ENCODE measurements around the gene OTP.

The OTP gene

DNA sequence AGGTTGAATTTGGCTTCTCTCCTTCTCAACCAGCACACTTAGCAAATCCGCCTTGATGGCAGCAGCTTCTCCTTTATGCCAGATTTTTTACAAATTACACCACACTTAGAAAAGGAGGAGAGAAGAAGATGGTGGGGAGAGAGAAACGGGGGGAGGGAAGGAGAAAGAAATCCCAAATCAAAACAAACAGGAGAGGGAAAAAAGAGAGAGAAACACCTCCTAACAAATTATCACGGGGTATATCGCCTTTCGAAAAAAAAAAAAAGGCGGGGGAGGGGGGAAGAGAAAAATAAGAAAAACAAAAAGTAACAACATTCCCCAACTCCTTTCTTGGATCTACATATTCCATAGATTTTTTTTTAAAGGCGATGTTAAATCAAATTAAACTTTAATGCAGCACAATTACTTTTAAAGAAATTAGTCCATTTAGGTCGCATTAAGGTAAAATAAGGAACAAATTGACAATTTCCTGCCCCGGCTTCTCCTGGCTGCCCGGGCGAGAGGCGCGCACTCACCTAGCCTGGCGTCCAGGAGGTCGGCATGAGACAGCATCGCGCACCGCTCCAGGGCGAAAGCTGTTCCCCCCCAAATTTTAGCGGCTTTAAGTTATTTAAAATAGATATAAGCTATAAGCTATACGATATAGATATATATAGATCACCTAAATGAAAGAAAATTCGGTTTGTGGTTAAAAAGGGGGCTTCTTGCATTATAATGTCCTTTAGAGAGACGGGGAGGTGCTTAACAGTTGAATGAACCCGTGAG lies at the start of gene OTP:
TSS of gene OTP (minus strand) at position 716 of the 765 bp plus-strand sequence. CDS start at position 552, 164 bp downstream.
- ATAC-seq, result no peak
- H3K4me3 Mint-ChIP-seq, result peak within 1 kb of the TSS; percentile 32
- peaks cover 9% of the 10 kb centered on the region for H3K4me1 Mint-ChIP-seq
- H3K9me3 Mint-ChIP-seq, result peaks cover 7% of the 10 kb centered on the region
- DNase-seq (ENCODE audit: low spot score in 2 of 2), result no peak
- H3K36me3 Mint-ChIP-seq, result peaks cover 14% of the 10 kb centered on the region
- peak within 1 kb of the TSS; percentile 56 for H3K27ac Mint-ChIP-seq

GRCh38 chr5:77683171-77683732 lies 44.7 kb upstream of the OTP start:
- Mint-ChIP-seq H3K4me3 (no peak overlapping the region), H3K9me3 (no peaks in the 10 kb centered on the region), H3K4me1 (no peaks in the 10 kb centered on the region), H3K36me3 (no peaks in the 10 kb centered on the region), H3K27ac (no peak overlapping the region)
- DNase-seq (ENCODE audit: low spot score in 2 of 2) (no peak), ATAC-seq (no peak)

- H3K4me3 Mint-ChIP-seq, result no peak overlapping the region
- no peak overlapping the region for H3K27ac Mint-ChIP-seq
- ATAC-seq (no peak), DNase-seq (ENCODE audit: low spot score in 2 of 2) (no peak)
- no peaks in the 10 kb centered on the region for H3K36me3 Mint-ChIP-seq
- peaks cover 4% of the 10 kb centered on the region for H3K9me3 Mint-ChIP-seq
- H3K4me1 Mint-ChIP-seq, result no peaks in the 10 kb centered on the region
Measured at GRCh38 chr5:77670526-77670925, 32.0 kb upstream of the OTP start.

DNA sequence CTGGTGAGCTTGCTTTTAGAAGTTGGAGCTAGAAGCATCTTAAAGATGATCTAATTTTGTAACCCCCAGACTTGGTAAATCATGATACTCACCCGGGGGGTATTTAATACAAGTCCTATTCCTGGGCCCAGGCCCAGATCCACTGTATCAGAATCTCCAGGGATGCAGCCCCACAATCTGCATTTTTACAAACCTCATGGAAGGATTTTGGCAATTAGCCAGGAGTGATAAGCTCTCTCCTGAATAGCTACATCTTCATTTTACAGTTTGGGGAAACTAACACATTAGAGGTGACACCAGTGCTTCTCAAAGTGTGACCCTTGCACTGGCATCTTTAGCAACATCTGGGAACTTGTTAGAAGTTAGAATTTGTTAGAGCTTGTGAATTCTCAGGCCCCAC lies 31.2 kb upstream of the OTP start:
- ATAC-seq (no peak), DNase-seq (ENCODE audit: low spot score in 2 of 2) (no peak)
- Mint-ChIP-seq H3K27ac (no peak overlapping the region), H3K4me1 (no peaks in the 10 kb centered on the region), H3K4me3 (no peak overlapping the region), H3K9me3 (no peaks in the 10 kb centered on the region), H3K36me3 (no peaks in the 10 kb centered on the region)

GRCh38 chr5:77663090-77663863 lies 24.8 kb upstream of the OTP start:
- Mint-ChIP-seq H3K27ac (no peak overlapping the region), H3K4me3 (no peak overlapping the region), H3K9me3 (no peaks in the 10 kb centered on the region), H3K36me3 (no peaks in the 10 kb centered on the region), H3K4me1 (peaks cover 7% of the 10 kb centered on the region)
- DNase-seq (ENCODE audit: low spot score in 2 of 2), result no peak
- ATAC-seq, result no peak

DNA sequence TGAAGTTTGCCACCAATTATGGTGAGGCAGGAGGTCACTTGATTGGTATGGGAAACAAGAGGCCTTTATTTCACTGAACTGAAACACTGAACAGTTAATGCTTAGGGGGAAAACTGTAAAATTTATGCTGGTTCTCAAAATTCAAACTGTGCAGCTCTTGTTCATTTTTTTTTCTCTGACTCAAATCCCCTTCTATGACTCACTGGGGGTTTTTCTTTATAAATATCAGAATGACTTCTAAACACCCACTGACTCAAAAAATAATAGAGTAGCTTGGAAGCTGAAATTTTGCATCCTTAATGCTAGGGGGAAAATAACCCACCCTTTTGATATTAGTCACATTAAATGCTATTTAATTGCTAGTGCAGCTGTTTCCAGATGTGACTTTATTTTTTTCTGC lies 24.1 kb upstream of the OTP start:
- ATAC-seq, result peak; percentile 78
- no peak for DNase-seq (ENCODE audit: low spot score in 2 of 2)
- Mint-ChIP-seq H3K4me3 (no peak overlapping the region), H3K27ac (no peak overlapping the region), H3K36me3 (no peaks in the 10 kb centered on the region), H3K4me1 (peaks cover 7% of the 10 kb centered on the region), H3K9me3 (no peaks in the 10 kb centered on the region)

- DNase-seq (ENCODE audit: low spot score in 2 of 2), result no peak
- Mint-ChIP-seq H3K4me1 (peaks cover 6% of the 10 kb centered on the region), H3K4me3 (no peak overlapping the region), H3K36me3 (no peaks in the 10 kb centered on the region), H3K27ac (no peak overlapping the region), H3K9me3 (no peaks in the 10 kb centered on the region)
- no peak for ATAC-seq
Measured at GRCh38 chr5:77658662-77659061, 20.1 kb upstream of the OTP start.

- Mint-ChIP-seq H3K4me3 (no peak overlapping the region), H3K36me3 (no peaks in the 10 kb centered on the region), H3K9me3 (no peaks in the 10 kb centered on the region), H3K27ac (no peak overlapping the region), H3K4me1 (no peaks in the 10 kb centered on the region)
- DNase-seq (ENCODE audit: low spot score in 2 of 2) (no peak), ATAC-seq (no peak)
Measured at GRCh38 chr5:77651343-77651742, 12.8 kb upstream of the OTP start.

DNA sequence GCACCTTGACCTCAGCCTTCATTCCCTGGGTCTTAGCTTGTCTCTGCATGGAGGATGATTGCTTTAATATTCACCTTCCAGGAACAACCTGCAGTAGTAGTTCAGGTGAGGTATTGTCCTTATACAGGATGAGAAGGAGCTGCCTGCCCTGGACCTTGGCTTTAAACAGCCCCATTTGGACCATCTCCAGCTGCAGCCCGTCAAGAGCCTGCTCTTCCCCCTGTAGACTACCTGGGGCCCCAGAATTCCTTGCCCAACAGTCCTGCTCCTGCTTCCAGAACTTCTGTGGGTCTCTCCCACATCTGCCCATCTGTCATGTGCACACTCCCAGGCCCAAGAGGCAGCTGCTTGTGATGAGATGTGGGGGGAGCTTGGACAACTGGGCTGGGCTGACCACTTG lies 12.2 kb upstream of the OTP start:
- DNase-seq (ENCODE audit: low spot score in 2 of 2) (no peak), ATAC-seq (no peak)
- Mint-ChIP-seq H3K27ac (no peak overlapping the region), H3K9me3 (no peaks in the 10 kb centered on the region), H3K4me1 (no peaks in the 10 kb centered on the region), H3K4me3 (no peak overlapping the region), H3K36me3 (no peaks in the 10 kb centered on the region)

- H3K27ac Mint-ChIP-seq, result no peak overlapping the region
- ATAC-seq (no peak), DNase-seq (ENCODE audit: low spot score in 2 of 2) (no peak)
- peaks cover 2% of the 10 kb centered on the region for H3K36me3 Mint-ChIP-seq
- H3K4me1 Mint-ChIP-seq, result peaks cover 5% of the 10 kb centered on the region
- no peaks in the 10 kb centered on the region for H3K9me3 Mint-ChIP-seq
- no peak overlapping the region for H3K4me3 Mint-ChIP-seq
Measured at GRCh38 chr5:77649776-77650175, 11.3 kb upstream of the OTP start.

- Mint-ChIP-seq H3K9me3 (no peaks in the 10 kb centered on the region), H3K36me3 (peaks cover 15% of the 10 kb centered on the region), H3K4me1 (peaks cover 16% of the 10 kb centered on the region), H3K27ac (no peak overlapping the region), H3K4me3 (peak overlapping the region; percentile 59)
- no peak for DNase-seq (ENCODE audit: low spot score in 2 of 2)
- no peak for ATAC-seq
Measured at GRCh38 chr5:77645995-77646639, 7.6 kb upstream of the OTP start.

GRCh38 chr5:77645158-77645994 lies 6.9 kb upstream of the OTP start:
- H3K36me3 Mint-ChIP-seq, result peaks cover 15% of the 10 kb centered on the region
- H3K4me3 Mint-ChIP-seq, result peak overlapping the region; percentile 59
- H3K9me3 Mint-ChIP-seq, result no peaks in the 10 kb centered on the region
- ATAC-seq (peak; percentile 86), DNase-seq (ENCODE audit: low spot score in 2 of 2) (peak; percentile 42 to 73)
- peaks cover 16% of the 10 kb centered on the region for H3K4me1 Mint-ChIP-seq
- no peak overlapping the region for H3K27ac Mint-ChIP-seq

GRCh38 chr5:77644371-77645157 lies 6.1 kb upstream of the OTP start:
- no peak overlapping the region for H3K27ac Mint-ChIP-seq
- H3K4me1 Mint-ChIP-seq, result peaks cover 16% of the 10 kb centered on the region
- H3K9me3 Mint-ChIP-seq, result no peaks in the 10 kb centered on the region

More at GRCh38 chr5:77644371-77645157, 6.1 kb upstream of the OTP start:
- DNase-seq (ENCODE audit: low spot score in 2 of 2) (no peak), ATAC-seq (no peak)
- H3K36me3 Mint-ChIP-seq, result peaks cover 15% of the 10 kb centered on the region
- peak overlapping the region; percentile 59 for H3K4me3 Mint-ChIP-seq
